ENCODE measurements around the gene PPFIA2.
"Not testable (repeated sequence)": the region's sequence is repeated elsewhere in the genome, so short reads cannot be mapped to it uniquely, and the experiment has no call there.

The PPFIA2 gene

DNA sequence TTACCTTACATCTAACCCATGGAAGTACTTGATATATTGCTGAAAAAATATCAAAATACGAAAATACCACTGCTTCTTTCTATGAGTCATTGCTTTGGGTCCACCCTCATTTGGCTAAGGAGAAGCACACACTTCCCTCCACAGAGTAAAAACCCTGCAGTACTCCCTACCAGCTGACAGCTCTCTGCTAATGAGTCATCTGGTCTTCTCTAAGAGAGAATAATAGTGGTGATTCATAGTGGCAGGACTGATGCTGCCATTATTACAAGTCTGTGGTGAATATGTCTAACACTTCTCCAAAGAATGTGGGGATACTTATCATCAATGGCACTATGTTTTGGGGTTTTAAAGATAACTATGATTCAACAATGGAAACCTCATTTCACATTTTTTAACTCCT, 90.7 kb downstream of the PPFIA2 start:
- no peak for DNase-seq (ENCODE audit: low read depth in 2 of 2)

GRCh38 chr12:81659310-81659709, 99.8 kb downstream of the PPFIA2 start:
- not testable (repeated sequence) for DNase-seq (ENCODE audit: low read depth in 2 of 2)

GRCh38 chr12:81644503-81644902, 114.6 kb downstream of the PPFIA2 start:
- no peak for DNase-seq (ENCODE audit: low read depth in 2 of 2)

DNA sequence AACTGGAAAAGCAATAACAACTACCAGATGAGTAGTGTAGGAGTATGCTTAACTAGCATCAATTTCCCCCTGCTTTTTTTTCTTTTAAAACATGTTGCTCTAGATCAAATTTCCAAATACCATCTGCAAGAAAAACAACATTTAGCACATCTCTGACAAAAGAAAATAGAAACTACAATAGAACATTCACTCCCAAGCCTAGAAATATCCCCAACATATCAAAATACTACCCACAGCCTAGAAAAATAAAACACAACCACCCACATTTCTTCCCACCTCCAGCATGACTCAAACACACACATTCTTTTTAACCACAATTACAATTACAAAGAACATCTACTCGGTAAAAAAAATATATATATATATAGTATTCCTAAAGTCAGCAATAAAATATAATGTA, 120.0 kb downstream of the PPFIA2 start:
- DNase-seq (ENCODE audit: low read depth in 2 of 2) = no peak

- no peak for DNase-seq (ENCODE audit: low read depth in 2 of 2)
Observed at GRCh38 chr12:81633127-81633526, 126.0 kb downstream of the PPFIA2 start.

DNA sequence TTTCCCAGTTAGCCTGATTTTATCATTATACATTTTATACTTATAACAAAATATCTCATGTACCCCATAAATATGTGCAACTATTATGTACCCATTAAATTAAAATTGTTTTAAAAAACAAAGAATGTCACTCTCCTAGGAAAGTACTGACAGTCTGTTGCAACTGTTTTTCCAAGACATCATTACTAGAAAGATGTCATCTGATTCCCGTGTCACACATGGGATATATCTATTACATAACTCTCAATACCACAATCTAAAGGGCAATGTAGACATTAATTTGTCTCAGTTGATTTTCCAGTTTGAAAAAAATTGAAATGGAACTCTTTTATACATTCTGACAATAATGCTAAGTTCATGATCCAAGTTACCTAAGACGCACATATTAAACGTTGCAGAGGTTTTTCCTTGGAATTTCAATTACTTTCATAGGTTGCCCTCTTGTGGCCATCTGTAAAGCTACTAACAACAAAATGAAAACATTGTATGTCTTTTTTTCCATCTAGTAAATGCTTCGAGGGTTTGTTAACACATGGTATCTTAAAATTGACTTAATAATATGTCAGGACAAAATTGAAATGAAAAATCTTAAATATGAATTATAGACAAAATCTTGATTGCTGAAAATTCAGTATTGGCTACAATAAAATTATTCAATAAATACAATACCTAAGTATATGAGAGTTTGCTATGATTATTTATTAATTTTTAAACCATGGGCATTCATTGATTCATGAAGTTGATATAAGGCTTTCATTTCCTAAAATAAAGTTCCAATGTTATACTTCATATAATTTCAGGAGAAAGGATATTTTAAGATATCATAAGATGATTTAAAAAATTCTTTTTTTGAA, 131.6 kb downstream of the PPFIA2 start:
- DNase-seq (ENCODE audit: low read depth in 2 of 2) = no peak

DNA sequence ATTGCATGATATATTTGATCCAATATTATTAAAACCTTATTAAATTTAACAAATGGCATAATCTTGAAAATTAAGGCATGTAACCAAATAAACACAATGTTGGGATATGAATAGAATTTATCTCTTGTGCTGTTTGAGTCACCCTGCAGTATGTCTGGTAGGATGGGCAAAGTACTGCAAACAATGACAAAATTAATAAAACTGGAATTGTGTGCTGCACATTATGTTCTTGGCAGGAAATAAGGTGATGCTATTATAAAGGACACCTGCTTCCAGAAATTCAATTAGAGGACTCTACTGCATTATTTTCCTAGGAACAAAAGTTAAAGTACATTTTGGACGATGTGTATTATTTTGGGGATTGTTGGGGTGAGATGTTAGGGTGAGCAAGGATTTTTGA, 132.7 kb downstream of the PPFIA2 start:
- DNase-seq (ENCODE audit: low read depth in 2 of 2) = no peak

GRCh38 chr12:81617915-81618314, 141.2 kb downstream of the PPFIA2 start:
- no peak for DNase-seq (ENCODE audit: low read depth in 2 of 2)

GRCh38 chr12:81615026-81615588, 144.0 kb downstream of the PPFIA2 start:
- DNase-seq (ENCODE audit: low read depth in 2 of 2) = no peak

DNA sequence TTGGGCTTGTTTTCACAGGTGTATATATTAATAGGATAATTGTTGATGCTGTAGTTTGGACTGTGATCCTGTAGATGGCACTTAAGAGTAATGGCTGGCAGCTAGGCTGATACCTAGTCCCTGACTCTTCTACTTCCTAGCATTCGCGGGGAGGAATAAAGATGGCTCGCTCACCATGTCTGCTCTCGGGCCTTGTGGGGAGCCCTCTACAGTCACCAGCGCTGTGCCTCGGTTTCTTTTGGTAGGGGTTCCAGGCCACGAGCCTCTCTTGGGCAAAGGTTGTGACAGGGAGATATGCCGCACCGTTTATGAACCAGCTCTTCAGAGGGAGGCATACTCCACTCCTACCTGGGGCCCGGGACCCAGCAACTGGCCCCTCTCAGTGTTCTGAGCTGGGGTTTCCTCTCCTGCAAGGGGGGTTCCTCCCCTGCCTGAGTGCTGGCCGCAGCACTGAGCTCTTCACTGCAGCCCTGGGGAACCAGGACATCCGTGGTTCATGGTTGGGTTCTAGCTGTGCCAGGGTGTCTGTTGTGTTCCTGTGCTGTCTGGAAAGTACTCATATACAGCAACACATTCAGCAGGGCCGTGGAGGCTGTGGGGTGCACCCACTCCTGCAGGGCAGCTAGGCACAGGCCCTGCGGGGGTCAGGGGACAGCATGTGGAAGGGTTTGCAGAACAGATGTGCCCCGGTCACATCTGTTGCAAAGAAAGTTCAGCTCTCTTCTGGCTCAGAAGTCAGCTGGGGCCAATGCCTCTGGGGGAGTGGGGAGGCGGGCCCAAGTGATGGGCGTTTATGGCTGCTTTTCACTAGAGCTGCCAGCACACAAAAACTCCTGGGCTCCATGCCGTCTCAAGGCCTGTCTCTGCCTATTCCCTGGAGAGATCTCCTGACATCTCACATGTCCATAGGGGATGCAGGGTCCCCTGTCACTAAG, 147.9 kb downstream of the PPFIA2 start:
- no peak for DNase-seq (ENCODE audit: low read depth in 2 of 2)

GRCh38 chr12:81597928-81598604, 161.1 kb downstream of the PPFIA2 start:
- no peak for DNase-seq (ENCODE audit: low read depth in 2 of 2)

GRCh38 chr12:81596558-81596957, 162.6 kb downstream of the PPFIA2 start:
- no peak for DNase-seq (ENCODE audit: low read depth in 2 of 2)

DNA sequence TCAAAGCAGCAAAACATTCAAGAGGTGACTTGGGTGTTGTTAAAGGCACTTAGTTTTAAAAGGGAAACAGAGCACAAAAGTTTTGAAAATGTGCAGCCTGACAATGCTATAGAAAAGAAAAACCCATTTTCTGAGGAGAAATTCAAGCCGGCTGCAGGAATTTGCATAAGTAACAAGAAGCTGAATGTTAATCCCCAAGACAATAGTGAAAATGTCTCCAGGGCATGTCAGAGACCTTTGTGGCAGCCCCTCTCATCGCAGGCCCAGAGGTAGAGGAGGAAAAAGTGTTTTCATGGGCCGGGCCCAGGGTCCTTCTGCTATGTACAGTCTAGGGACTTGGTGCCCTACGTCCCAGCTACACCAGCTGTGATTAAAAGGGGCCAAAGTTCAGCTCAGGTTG, 167.9 kb downstream of the PPFIA2 start:
- no peak for DNase-seq (ENCODE audit: low read depth in 2 of 2)

DNA sequence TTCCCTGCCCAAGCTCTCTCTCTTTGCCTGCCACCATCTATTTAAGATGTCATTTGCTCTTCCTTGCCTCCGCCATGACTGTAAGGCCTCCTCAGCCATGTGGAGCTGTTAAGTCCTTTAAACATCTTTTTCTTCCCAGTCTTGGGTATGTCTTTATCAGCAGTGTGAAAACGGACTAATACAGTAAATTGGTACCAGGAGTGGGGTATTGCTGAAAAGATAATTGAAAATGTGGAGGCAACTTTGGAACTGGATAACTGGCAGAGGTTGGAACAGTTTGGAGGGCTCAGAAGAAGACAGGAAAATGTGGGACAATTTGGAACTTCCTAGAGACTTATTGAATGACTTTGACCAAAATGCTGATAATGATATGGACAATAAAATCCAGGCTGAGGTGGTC, 168.4 kb downstream of the PPFIA2 start:
- not testable (repeated sequence) for DNase-seq (ENCODE audit: low read depth in 2 of 2)

- DNase-seq (ENCODE audit: low read depth in 2 of 2) = no peak
Observed at GRCh38 chr12:81588235-81589008, 170.7 kb downstream of the PPFIA2 start.

GRCh38 chr12:81585787-81586186, 173.4 kb downstream of the PPFIA2 start:
- no peak for DNase-seq (ENCODE audit: low read depth in 2 of 2)

DNA sequence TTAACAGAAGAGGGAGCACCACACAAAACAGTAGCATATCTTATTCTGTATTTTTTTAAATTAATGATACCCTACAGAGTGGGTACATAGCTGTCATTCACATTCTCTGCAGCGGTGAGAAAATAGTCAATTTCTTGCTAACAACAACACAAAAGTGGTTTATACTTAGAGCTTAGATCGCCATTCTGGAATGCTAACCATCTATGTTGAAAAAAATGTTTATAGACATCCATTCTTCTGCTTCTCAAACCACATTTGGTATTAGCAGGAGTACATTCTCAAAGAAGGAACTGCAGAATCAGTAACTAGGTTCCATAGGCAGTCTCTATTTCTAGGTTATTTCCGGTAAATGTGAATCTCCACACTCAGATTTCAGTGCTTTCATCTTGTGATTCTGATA, 185.9 kb downstream of the PPFIA2 start:
- DNase-seq (ENCODE audit: low read depth in 2 of 2) = no peak

GRCh38 chr12:81572411-81572810, 186.7 kb downstream of the PPFIA2 start:
- DNase-seq (ENCODE audit: low read depth in 2 of 2) = no peak

GRCh38 chr12:81570234-81570633, 188.9 kb downstream of the PPFIA2 start:
- DNase-seq (ENCODE audit: low read depth in 2 of 2) = no peak

GRCh38 chr12:81564237-81564636, 194.9 kb downstream of the PPFIA2 start:
- DNase-seq (ENCODE audit: low read depth in 2 of 2) = no peak

GRCh38 chr12:81558031-81558430, 201.1 kb downstream of the PPFIA2 start:
- DNase-seq (ENCODE audit: low read depth in 2 of 2) = no peak
